Left lung (tissue), 10 donors: Measurements from ENCODE around the gene ALDH3B2. TPM values are rescaled to one million over a fixed set of nuclear protein-coding genes. Genes with fewer than 3 reads are reported as not detected.

Experiments
- ATAC-seq: fragments of 200-7000 bp; cut with Tn5 transposase; one replicate; pipeline ENCODE4 v1.9.1; 2020; ENCODE audit warnings: moderate library complexity
- DNase-seq, 4 donors: peaks; one replicate each; pipeline ENCODE4 v3.0.0-alpha.2; 2013 to 2020
- H3K27ac ChIP-seq, 2 donors: fragments of 200-600 bp; sonication (generic) in 1 of 2; one replicate each; pipeline versions ENCODE4 v1.5.0 to v1.8.0; 2020 to 2021
- H3K27me3 ChIP-seq, 2 donors: fragments of 200-600 bp; sonication (generic) in 1 of 2; one replicate each; pipeline versions ENCODE4 v1.5.0 to v1.8.0; 2020 to 2021
- H3K36me3 ChIP-seq, 2 donors: fragments of 200-600 bp; sonication (generic) in 1 of 2; one replicate each; pipeline versions ENCODE4 v1.5.0 to v1.8.0; 2020 to 2021
- H3K4me1 ChIP-seq, 2 donors: fragments of 200-600 bp; one replicate each; pipeline ENCODE4 v1.8.0; 2021
- H3K4me3 ChIP-seq, 2 donors: fragments of 200-600 bp; sonication (generic) in 1 of 2; one replicate each; pipeline versions ENCODE4 v1.5.0 to v1.8.0; 2020 to 2021; ENCODE audit warnings: mild to moderate bottlenecking in 1 of 2
- H3K9me3 ChIP-seq, 2 donors: fragments of 200-600 bp; sonication (generic) in 1 of 2; one replicate each; pipeline versions ENCODE4 v1.5.0 to v1.8.0; 2020 to 2021
- intact Hi-C, 2 donors: fragments of 100-400 bp; cut with DNase I; formaldehyde crosslinking; loops; one replicate each; pipeline versions ENCODE4 v1.11.2 to v1.14.2; 2022
- polyA plus RNA-seq, 6 donors: library from polyadenylated mRNA; unstranded; fragments of 120-200 nt; gene quantifications; one replicate each; pipeline ENCODE4 v1.2.1, GENCODE V29; 2013; ENCODE audit not compliant: insufficient read length in 6 of 6
- total RNA-seq, 2 donors: library from RNA; stranded (reverse); fragmentation: NEBNext Ultra II Directional; extraction: Animal tissue kit (Norgen Biotek cat#: 25700); gene quantifications; one replicate each; pipeline ENCODE4 v1.2.1, GENCODE V29; 2021
- TF ChIP-seq, protein P1 (sequence below), 2 donors: fragments of 200-600 bp; sonication (generic) in 1 of 2; IDR thresholded peaks; one replicate each; pipeline versions ENCODE4 v1.5.0 to v1.8.0; 2021; ENCODE audit warnings: antibody characterized with exemption in 2 of 2
- donor health status: DM: no; HTN: yes; CAD: no.
- donor health status: DM: no; HTN: no; CAD: no.

Gene ALDH3B2
- total and polyA plus RNA-seq, 8 donors = 0.79 to 1.7 (median 0.98) TPM

DNA sequence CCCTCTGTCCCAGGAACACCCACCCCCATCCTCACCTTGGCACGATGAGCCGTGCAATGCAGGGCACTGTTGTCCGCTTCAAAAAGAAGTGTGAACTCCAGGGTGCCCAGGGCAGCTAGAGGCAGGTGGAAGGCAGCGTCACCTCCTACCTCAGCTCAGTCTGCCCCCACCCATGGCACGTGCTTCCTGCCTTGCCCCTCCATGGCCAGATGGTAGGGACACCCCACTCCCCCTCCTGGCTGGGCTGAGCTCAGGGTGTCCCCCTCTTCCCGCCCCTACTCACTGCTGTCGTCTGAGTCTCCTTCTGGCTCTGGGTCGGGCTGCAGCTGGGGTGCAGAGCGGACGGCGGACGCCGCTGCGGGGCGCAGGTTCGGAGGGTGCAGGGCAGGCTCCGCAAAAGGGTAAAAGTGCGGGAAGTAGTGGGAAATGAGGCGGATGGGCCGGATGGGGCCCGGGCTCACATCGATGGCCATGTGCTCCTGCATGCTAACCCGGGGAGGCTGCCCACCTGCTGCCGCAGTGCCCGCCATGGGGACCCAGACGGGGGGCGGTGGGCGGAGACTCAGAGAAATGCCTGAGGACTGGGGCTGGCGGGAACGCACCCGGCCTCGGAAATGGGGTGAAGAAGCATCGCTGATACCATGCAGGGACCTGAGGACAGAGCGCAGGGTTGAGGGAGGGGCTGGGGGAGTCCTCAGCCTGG is 58.5 kb downstream of the ALDH3B2 start:
- peaks cover 0 to 33% of the 10 kb centered on the region in 2 donors for H3K27me3 ChIP-seq
- TF ChIP-seq, protein P1, sequence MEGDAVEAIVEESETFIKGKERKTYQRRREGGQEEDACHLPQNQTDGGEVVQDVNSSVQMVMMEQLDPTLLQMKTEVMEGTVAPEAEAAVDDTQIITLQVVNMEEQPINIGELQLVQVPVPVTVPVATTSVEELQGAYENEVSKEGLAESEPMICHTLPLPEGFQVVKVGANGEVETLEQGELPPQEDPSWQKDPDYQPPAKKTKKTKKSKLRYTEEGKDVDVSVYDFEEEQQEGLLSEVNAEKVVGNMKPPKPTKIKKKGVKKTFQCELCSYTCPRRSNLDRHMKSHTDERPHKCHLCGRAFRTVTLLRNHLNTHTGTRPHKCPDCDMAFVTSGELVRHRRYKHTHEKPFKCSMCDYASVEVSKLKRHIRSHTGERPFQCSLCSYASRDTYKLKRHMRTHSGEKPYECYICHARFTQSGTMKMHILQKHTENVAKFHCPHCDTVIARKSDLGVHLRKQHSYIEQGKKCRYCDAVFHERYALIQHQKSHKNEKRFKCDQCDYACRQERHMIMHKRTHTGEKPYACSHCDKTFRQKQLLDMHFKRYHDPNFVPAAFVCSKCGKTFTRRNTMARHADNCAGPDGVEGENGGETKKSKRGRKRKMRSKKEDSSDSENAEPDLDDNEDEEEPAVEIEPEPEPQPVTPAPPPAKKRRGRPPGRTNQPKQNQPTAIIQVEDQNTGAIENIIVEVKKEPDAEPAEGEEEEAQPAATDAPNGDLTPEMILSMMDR (IDR thresholded peaks at IDR 0.05) = no peak
- peaks cover 4 to 15% of the 10 kb centered on the region in 2 donors for H3K4me1 ChIP-seq
- no peaks in the 10 kb centered on the region for H3K9me3 ChIP-seq
- peaks cover 0 to 24% of the 10 kb centered on the region in 2 donors for H3K36me3 ChIP-seq
- H3K27ac ChIP-seq = no peak overlapping the region
- intact Hi-C loops = no loop called here
- no peak overlapping the region for H3K4me3 ChIP-seq
- DNase-seq (no peak), ATAC-seq (no peak)

DNA sequence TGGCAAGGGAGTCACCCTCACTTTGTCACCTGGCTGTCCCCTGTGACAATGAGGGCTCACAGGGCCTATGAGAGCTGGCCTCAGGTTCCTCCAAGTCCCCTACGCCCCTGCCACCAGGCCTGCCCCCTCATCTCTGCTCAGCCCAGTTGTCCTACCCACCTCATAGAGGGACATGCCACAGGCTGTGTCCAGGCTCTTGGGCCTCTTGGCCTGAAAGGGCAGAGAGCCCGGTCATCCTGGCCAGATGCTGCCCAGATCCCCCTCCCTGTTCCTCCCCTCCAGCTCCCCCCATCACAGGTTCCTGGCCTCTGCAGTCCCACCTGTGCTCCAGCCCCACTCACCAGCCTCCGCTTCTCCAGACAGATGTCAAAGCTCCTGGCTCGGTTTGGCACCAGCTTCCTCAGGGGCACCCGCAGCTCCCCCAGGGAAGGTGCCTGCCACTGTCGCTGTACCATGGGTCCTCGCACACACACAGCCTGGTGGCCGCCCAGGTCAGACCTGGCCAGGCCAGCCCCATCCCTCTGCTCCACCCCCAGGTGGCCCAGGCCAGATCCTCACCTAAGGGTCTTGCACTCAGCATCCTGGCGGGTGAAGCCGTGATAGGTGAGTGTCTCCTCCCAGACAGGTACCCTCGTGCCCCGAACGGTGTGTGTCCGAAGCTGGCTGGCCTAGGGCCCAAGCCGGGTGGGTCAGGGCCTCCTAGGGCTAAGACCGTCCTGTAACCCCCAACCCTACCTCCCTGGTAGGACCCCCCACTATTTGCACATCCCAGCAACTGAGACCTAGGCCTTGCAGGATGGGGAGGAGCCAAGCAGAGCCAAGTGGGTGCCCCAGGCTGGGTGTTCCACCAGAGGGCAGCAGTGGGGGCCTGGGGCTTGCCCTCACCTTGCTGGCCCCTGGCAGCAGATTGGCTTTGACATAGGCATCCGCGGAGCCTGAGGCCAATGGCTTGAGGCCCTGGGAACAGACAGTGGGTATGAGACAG is 59.4 kb downstream of the ALDH3B2 start:
- intact Hi-C loops = no loop called here
- H3K36me3 ChIP-seq = peaks cover 0 to 33% of the 10 kb centered on the region in 2 donors
- DNase-seq (no peak), ATAC-seq (peak; percentile 69)
- H3K4me1 ChIP-seq = peaks cover 4 to 15% of the 10 kb centered on the region in 2 donors
- TF ChIP-seq, protein P1 (IDR thresholded peaks at IDR 0.05) = peak; percentile 12 to 67
- no peak overlapping the region for H3K4me3 ChIP-seq
- H3K27ac ChIP-seq = peak overlapping the region in 1 of 2 donors; percentile 89
- peaks cover 0 to 33% of the 10 kb centered on the region in 2 donors for H3K27me3 ChIP-seq
- no peaks in the 10 kb centered on the region for H3K9me3 ChIP-seq

DNA sequence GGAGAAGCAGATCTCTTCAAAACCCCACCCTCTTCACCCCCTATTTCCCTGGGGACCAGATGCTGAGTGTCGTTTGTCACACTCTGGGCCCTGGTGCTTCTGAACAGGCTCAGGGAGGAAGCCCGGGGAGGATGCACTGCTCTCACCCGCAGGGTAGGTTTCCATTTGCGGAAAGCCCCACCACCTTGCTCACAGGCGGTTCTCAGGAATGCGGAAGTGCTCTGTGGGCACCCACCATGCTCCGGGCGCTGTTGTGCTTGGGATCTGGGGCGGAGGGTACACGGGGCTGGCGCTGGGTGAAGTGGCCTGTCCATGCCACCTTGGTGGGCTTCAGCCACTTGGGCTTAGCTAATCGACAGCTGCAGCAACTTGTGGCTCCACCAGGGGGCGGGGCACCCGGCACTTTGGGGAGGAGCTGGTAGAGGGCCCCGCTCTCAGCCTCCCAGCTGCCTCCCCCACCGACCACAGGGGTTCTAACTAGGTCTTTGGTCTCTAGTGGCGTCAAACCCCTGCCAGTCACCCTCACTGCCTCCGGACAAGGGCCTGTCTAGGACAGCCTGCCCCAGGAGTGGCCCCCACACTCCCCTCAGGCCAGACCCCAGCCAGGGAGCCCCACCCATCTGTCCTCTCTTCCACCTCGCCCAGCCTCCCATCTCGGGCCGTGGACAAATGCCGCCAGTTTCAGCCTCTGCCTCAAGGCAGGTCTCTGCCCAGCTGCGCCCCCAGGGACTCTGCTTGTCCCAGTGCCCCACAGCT is 60.3 kb downstream of the ALDH3B2 start:
- TF ChIP-seq, protein P1 (IDR thresholded peaks at IDR 0.05) = peak; percentile 55 to 58

DNA sequence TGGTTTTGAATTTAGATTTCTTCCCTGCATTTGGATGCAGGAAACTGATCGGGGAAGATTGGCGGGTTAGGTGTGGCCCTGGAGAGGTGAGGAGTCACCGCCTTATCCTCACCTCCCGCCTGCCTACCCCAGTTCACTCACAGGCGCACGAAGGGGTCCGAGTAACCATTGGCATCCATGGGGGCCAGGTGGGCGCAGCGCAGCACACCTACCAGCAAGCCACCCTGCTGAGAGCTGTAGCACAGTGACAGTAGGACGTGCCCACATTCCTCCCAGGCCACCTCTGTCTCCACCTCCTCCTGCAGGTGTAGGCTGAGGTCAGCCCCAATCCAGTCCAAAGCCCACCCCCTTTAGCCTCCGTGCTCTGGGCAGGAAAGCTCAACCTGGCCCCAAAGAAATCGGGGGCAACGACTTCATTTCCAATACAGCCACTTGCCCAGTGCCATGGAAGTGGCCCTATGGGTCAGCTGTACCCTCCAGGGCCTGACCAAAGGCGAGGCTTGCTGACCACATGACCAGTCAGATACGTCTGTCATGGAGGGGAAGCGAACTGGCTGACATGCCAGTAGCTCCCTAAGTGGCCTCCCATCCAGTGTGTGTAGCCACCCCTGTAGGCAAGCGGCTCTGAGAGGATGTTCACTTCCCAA is 61.0 kb downstream of the ALDH3B2 start:
- intact Hi-C loops = no loop called here
- no peak for DNase-seq
- H3K9me3 ChIP-seq = no peaks in the 10 kb centered on the region
- TF ChIP-seq, protein P1 (IDR thresholded peaks at IDR 0.05) = no peak
- H3K27ac ChIP-seq = peak overlapping the region; percentile 79 to 89
- ATAC-seq = peak; percentile 2
- peaks cover 0 to 33% of the 10 kb centered on the region in 2 donors for H3K27me3 ChIP-seq
- H3K4me1 ChIP-seq = peaks cover 4 to 15% of the 10 kb centered on the region in 2 donors
- H3K36me3 ChIP-seq = peaks cover 0 to 49% of the 10 kb centered on the region in 2 donors
- peak overlapping the region; percentile 28 to 39 for H3K4me3 ChIP-seq

More for the DNA sequence above, 60.3 kb downstream of the ALDH3B2 start:
- Histone ChIP-seq H3K27ac (peak overlapping the region; percentile 79 to 89), H3K4me3 (peak overlapping the region; percentile 28 to 39), H3K36me3 (peaks cover 0 to 42% of the 10 kb centered on the region in 2 donors), H3K9me3 (no peaks in the 10 kb centered on the region), H3K27me3 (peaks cover 0 to 33% of the 10 kb centered on the region in 2 donors), H3K4me1 (peaks cover 4 to 15% of the 10 kb centered on the region in 2 donors)
- intact Hi-C loops = no loop called here
- peak; percentile 78 for ATAC-seq
- peak; percentile 43 to 90 (median 68) for DNase-seq
